ENCODE measurements around the gene SH2D3C. TPM values are rescaled to one million over a fixed set of nuclear protein-coding genes. Genes with fewer than 3 reads are reported as not detected.

The SH2D3C gene
- total RNA-seq, 1 donor = 0.18 TPM

DNA sequence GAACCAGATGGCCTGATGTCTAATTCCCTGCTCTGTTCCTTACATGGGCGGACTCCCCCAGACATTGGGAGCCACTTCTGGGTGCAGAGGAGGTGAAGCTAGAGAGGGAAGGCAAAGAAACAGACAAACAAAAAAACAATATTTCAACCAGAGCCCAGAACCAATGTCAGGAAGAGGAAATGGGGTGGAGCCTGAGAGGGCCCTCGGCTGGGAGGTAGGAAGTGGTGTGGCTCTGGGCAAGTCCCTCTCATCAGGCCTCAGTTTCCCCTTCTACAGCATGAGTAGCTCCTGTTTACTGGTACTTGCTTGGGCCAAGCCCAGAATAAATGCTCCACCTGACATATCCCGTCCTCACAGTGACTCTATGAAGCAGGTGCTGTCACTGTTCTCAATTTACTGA lies 11.1 kb downstream of the SH2D3C start:
- no peak for DNase-seq (ENCODE audit: low read depth)
- TF ChIP-seq, protein P1, sequence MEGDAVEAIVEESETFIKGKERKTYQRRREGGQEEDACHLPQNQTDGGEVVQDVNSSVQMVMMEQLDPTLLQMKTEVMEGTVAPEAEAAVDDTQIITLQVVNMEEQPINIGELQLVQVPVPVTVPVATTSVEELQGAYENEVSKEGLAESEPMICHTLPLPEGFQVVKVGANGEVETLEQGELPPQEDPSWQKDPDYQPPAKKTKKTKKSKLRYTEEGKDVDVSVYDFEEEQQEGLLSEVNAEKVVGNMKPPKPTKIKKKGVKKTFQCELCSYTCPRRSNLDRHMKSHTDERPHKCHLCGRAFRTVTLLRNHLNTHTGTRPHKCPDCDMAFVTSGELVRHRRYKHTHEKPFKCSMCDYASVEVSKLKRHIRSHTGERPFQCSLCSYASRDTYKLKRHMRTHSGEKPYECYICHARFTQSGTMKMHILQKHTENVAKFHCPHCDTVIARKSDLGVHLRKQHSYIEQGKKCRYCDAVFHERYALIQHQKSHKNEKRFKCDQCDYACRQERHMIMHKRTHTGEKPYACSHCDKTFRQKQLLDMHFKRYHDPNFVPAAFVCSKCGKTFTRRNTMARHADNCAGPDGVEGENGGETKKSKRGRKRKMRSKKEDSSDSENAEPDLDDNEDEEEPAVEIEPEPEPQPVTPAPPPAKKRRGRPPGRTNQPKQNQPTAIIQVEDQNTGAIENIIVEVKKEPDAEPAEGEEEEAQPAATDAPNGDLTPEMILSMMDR (IDR thresholded peaks at IDR 0.05; ENCODE audit: insufficient read depth, low read length) = no peak

DNA sequence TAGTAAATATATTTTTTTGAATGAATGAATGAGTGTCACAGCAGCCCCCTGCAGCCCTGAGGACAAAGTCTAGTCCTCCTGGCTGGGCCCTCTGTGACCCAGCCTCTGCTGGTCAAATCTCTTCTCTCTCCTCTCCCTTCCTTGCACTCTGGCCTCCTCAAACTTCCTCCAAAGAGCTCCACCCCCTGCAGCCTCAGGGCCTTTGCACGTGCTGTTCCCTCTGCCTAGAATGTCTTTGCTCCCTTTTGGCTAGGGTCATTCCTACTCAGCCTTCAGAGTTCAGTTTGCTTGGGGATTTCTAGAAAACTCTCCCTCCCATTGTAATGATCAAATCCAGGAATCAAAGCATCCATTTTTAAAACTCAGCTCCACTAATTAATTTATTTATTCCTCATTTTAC lies 13.0 kb downstream of the SH2D3C start:
- H3K4me3 ChIP-seq (ENCODE audit: low read depth, low read length) = no peak overlapping the region
- TF ChIP-seq, protein P1 (IDR thresholded peaks at IDR 0.05; ENCODE audit: insufficient read depth, low read length) = no peak
- DNase-seq (ENCODE audit: low read depth) = no peak

More for the DNA sequence above, 11.1 kb downstream of the SH2D3C start:
- H3K4me3 ChIP-seq (ENCODE audit: low read depth, low read length) = no peak overlapping the region

DNA sequence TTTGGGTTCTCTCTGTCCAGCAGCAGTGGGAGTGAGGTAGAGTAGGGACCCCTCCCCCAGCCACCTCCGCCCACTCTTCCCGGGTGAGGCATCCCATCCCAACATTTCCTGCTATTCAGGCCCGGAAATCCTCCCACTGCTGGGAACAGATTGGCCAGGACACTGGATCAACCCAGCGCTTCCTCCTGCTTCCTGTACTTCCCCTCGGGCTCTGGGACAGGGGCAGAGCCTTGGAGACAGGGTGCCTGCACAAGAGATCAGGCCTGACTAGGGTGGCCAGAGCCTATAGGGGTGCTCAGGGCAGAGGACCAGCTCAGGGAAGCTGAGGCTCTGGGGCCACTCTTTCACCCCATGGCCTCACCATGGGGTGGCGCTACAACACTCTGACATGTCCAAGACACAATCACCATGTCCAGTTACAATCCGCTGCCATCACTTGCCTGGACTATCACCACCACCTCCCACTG lies 14.5 kb downstream of the SH2D3C start:
- TF ChIP-seq, protein P1 (IDR thresholded peaks at IDR 0.05; ENCODE audit: insufficient read depth, low read length) = peak; percentile 10
- DNase-seq (ENCODE audit: low read depth) = no peak
- H3K4me3 ChIP-seq (ENCODE audit: low read depth, low read length) = no peak overlapping the region

DNA sequence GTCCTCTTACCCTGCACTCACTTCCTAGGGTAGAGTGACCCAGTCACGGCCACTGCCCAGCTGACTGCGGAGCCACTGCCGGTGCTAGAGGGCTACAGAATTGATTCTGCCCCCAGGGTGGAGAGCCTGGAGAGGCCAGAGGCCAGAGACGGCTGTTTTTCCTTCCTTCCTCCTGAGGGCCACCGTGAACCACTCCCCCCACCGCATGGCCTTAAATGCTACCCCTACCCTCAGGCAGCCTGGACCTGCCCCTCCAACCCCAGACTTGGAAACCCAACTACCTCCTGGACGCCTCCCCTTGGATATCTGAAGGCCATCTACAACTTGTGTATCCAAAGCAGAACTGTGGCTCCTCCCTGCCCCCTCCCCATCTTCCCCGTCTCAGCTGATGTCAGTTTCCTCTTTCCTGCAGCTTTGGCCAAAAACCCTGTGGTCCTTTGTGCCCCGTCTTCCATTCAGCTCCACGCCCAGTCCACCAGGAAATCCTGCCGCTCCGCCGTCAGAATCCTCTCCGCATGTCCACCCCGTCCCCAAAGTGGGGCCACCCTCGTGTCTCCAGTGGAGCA lies 16.3 kb downstream of the SH2D3C start:
- TF ChIP-seq, protein P1 (IDR thresholded peaks at IDR 0.05; ENCODE audit: insufficient read depth, low read length) = no peak
- no peak for DNase-seq (ENCODE audit: low read depth)
- H3K4me3 ChIP-seq (ENCODE audit: low read depth, low read length) = no peak overlapping the region

DNA sequence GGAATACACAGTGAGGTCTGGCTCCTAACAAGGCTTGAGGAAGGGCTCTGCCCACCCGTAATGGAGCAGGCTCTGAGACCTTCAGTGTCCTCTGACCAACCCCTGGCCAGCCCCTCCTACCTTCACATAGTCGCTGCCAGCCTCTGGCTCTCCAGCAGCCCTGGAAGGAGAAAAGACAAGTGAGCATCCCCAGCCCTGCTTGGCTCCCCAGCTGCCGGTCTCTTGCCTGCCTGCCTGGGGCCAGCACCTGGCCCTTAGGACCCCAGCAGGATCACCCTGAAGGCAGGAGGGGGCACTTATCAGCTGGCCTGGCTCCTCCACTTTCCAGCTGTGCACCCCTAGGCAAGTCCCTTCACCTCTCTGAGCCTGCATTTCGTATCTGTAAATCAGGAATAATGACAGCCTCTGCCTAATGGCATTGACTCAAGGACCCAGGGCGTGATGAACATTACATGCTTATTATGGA lies 16.9 kb downstream of the SH2D3C start:
- no peak overlapping the region for H3K4me3 ChIP-seq (ENCODE audit: low read depth, low read length)
- TF ChIP-seq, protein P1 (IDR thresholded peaks at IDR 0.05; ENCODE audit: insufficient read depth, low read length) = no peak
- DNase-seq (ENCODE audit: low read depth) = no peak

DNA sequence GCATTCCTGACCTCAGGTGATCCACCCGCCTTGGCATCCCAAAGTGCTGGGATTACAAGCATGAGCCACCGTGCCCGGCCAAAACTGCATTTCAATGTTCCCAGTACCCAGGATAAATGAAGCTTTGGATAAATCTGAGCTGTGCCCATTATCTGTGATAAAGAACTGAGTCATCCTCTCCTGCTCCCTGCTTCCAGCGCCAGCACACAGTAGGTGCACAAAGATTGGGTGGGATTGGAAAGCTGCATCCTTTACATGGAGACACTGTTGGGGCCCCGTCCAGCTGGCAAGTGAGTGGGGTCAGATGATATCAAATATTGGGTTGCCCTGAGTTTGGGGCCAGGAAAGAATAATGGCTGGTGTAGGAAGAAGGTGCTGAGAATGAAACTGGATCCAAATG lies 17.4 kb downstream of the SH2D3C start:
- no peak for DNase-seq (ENCODE audit: low read depth)

More for the DNA sequence above, 17.4 kb downstream of the SH2D3C start:
- TF ChIP-seq, protein P1 (IDR thresholded peaks at IDR 0.05; ENCODE audit: insufficient read depth, low read length) = no peak
- no peak overlapping the region for H3K4me3 ChIP-seq (ENCODE audit: low read depth, low read length)
